ENCODE results near the gene SNTG2. TPM values are rescaled to one million over a fixed set of nuclear protein-coding genes. Genes with fewer than 3 reads are reported as not detected.

Gene SNTG2
- total RNA-seq, 2 donors from 2014 or later, result 2.0 to 5.0 TPM

DNA sequence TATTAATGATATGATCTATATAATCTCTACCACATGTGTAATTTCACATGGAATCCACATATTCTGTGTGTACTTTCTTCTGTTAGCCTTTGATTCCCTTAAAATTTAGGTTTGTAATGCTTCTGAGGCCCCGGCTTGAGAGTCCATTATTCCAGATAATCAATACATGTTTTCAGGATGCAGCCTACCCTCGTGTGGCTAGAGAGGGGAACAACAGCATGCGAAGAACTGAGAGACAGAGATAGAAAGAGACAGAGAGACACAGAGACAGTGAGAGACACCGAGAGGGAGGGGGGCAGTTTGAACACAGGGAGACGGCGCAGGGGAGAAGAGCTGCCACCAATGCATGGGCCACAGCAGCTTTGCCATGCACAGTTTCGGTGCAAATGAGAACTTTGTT, 185.4 kb downstream of the SNTG2 start:
- TF ChIP-seq, protein P1, sequence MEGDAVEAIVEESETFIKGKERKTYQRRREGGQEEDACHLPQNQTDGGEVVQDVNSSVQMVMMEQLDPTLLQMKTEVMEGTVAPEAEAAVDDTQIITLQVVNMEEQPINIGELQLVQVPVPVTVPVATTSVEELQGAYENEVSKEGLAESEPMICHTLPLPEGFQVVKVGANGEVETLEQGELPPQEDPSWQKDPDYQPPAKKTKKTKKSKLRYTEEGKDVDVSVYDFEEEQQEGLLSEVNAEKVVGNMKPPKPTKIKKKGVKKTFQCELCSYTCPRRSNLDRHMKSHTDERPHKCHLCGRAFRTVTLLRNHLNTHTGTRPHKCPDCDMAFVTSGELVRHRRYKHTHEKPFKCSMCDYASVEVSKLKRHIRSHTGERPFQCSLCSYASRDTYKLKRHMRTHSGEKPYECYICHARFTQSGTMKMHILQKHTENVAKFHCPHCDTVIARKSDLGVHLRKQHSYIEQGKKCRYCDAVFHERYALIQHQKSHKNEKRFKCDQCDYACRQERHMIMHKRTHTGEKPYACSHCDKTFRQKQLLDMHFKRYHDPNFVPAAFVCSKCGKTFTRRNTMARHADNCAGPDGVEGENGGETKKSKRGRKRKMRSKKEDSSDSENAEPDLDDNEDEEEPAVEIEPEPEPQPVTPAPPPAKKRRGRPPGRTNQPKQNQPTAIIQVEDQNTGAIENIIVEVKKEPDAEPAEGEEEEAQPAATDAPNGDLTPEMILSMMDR (IDR thresholded peaks at IDR 0.05), result peak in 1 of 4 experiments; percentile 20
- no peak for TF ChIP-seq POLR2A (IDR thresholded peaks at IDR 0.05)
- no peaks in the 10 kb centered on the region for H3K4me1 ChIP-seq (replicated peaks)
- no peak for DNase-seq (ENCODE audit: low spot score)
- no peaks in the 10 kb centered on the region for H3K36me3 ChIP-seq
- 69% methylated on average over 7 of the region's 7 CpGs for WGBS
- intact Hi-C loops (cut with DNase I), result no loop called here
- no peaks in the 10 kb centered on the region for H3K9me3 ChIP-seq
- no peaks in the 10 kb centered on the region for H3K27me3 ChIP-seq (replicated peaks; ENCODE audit: insufficient read depth)
- H3K27ac ChIP-seq, result no peak overlapping the region
- no peak overlapping the region for H3K4me3 ChIP-seq

DNA sequence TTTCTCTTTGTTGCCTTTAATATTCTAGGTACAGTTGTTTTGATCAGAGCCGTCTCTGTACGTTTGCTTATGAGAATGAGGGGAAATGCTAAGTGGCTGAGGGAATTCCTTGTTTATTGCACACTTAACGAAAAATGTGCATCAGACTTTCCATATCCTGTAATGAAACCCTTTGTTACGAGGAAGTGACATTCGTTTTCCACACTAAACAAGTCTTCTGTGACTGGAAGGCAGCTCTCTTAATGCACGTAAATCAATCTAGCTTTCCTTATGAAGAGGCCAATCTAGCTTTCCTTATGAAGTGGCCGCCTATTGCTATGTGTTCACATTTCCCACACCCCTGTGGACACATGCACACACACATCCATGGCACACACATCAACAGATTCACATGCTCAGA, 186.2 kb downstream of the SNTG2 start:
- H3K27ac ChIP-seq, result no peak overlapping the region
- TF ChIP-seq POLR2A (IDR thresholded peaks at IDR 0.05) (no peak), POLR2AphosphoS5 (IDR thresholded peaks at IDR 0.05) (no peak)
- TF ChIP-seq, protein P1 (IDR thresholded peaks at IDR 0.05), result no peak
- no peak for DNase-seq (ENCODE audit: low spot score)
- H3K27me3 ChIP-seq (replicated peaks; ENCODE audit: insufficient read depth), result no peaks in the 10 kb centered on the region
- no peaks in the 10 kb centered on the region for H3K9me3 ChIP-seq
- 45% methylated on average over 7 of the region's 7 CpGs for WGBS
- no peak overlapping the region for H3K4me3 ChIP-seq
- intact Hi-C loops (cut with DNase I), result no loop called here
- no peaks in the 10 kb centered on the region for H3K4me1 ChIP-seq (replicated peaks)
- no peaks in the 10 kb centered on the region for H3K36me3 ChIP-seq

DNA sequence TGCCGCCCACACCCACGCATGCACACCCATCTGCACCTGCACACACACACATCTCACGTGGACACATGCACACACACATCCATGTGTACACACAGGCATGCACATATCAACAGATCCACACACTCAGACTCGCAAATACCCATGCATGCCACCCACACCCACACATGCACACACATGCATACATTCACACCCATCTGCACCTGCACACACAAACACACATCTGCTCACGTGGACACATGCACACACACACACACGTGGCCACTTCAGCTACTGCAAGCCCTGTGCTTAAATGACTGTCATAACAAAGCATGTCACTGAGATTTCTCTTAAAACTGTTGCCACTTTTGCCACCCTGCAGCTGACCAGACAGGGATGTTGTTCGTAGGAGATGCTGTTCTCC, 186.6 kb downstream of the SNTG2 start:
- no peaks in the 10 kb centered on the region for H3K27me3 ChIP-seq (replicated peaks; ENCODE audit: insufficient read depth)
- H3K4me3 ChIP-seq, result no peak overlapping the region
- WGBS, result 61% methylated on average over 7 of the region's 7 CpGs
- no peaks in the 10 kb centered on the region for H3K4me1 ChIP-seq (replicated peaks)
- no peak for DNase-seq (ENCODE audit: low spot score)
- no peaks in the 10 kb centered on the region for H3K9me3 ChIP-seq
- H3K36me3 ChIP-seq, result no peaks in the 10 kb centered on the region
- no peak overlapping the region for H3K27ac ChIP-seq
- intact Hi-C loops (cut with DNase I), result no loop called here
- TF ChIP-seq POLR2AphosphoS5 (IDR thresholded peaks at IDR 0.05), result no peak
- TF ChIP-seq, protein P1 (IDR thresholded peaks at IDR 0.05), result no peak
- no peak for TF ChIP-seq POLR2A (IDR thresholded peaks at IDR 0.05)

DNA sequence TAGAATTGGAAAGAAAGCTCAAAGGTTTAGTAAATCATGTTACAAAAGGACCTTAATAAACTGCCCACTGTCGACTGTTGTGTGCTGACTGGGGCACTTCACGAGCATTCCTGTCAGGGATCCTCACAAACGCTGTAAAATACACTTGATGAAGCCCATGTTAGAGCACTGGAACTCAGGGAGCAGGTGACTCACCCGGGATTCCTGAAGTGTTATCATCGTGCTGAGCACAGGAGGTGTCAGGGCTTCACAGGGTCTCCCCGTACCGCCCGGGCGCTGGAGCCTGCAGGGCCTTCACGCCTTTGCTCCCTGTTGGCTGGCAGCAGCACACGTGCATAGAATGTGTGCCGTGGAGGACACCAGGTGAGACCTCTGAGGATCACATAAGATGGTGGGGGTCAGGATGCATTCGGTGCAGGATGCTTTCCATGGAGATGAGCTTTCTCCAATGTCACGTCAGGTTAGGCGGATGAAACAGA, 187.3 kb downstream of the SNTG2 start:
- WGBS, result 70% methylated on average over 15 of the region's 15 CpGs
- Histone ChIP-seq H3K27me3 (replicated peaks; ENCODE audit: insufficient read depth) (no peaks in the 10 kb centered on the region), H3K9me3 (no peaks in the 10 kb centered on the region), H3K27ac (no peak overlapping the region), H3K4me3 (no peak overlapping the region), H3K36me3 (no peaks in the 10 kb centered on the region), H3K4me1 (replicated peaks) (no peaks in the 10 kb centered on the region)
- intact Hi-C loops (cut with DNase I), result no loop called here
- DNase-seq (ENCODE audit: low spot score), result no peak
- no peak for TF ChIP-seq POLR2AphosphoS5 (IDR thresholded peaks at IDR 0.05)
- TF ChIP-seq, protein P1 (IDR thresholded peaks at IDR 0.05), result no peak
- no peak for TF ChIP-seq POLR2A (IDR thresholded peaks at IDR 0.05)

DNA sequence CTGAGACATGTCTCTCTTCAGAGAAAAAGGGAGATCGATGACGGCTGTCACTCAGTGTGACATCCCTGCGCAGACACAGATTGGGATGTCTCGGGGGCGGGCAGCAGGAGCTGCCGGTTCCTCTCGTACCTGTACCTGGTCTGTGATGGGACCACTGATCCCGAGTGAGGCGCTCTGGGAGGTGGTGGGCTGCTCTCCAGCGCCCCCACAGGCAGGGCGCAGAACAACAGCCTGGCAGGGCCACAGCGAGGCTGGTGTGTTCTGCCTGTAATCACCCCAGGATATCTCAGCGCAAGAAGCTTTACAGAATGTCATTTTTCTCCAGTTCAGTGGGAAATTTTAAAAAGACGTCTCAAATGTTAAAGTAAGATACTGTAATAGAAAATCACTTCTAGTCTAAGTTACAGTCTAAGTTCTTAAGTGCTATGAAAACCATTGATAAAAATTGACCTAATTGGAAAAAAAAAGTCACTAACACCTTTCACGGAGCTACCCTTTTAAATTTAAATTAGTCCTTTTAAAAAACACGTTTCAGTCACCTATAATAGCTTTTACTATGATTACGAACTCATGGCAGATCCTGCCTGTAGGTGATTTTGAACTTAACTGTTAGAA, 189.8 kb downstream of the SNTG2 start:
- DNase-seq (ENCODE audit: low spot score), result no peak
- WGBS, result 53% methylated on average over 17 of the region's 17 CpGs
- intact Hi-C loops (cut with DNase I), result no loop called here
- Histone ChIP-seq H3K4me1 (replicated peaks) (no peaks in the 10 kb centered on the region), H3K27ac (no peak overlapping the region), H3K27me3 (replicated peaks; ENCODE audit: insufficient read depth) (no peaks in the 10 kb centered on the region), H3K36me3 (no peaks in the 10 kb centered on the region), H3K9me3 (no peaks in the 10 kb centered on the region), H3K4me3 (no peak overlapping the region)
- TF ChIP-seq POLR2A (IDR thresholded peaks at IDR 0.05) (no peak), POLR2AphosphoS5 (IDR thresholded peaks at IDR 0.05) (no peak)
- TF ChIP-seq, protein P1 (IDR thresholded peaks at IDR 0.05), result peak in 3 of 4 experiments; percentile 21 to 36 (median 27)

Measured in prostate gland (tissue), 2 donors.